ENCODE results near the gene TAS2R39.

- TF ChIP-seq CTCF (IDR thresholded peaks at IDR 0.05) (no peak), ZFX (IDR thresholded peaks at IDR 0.05; ENCODE audit: borderline replicate concordance) (no peak)
Measured at GRCh38 chr7:143177374-143178119, 5.7 kb upstream of the TAS2R39 start.

Measured in 22Rv1 (cell line).